HG02943 (cell line): ENCODE data around the gene OR52W1.
"Not testable (repeated sequence)": the region's sequence is repeated elsewhere in the genome, so short reads cannot be mapped to it uniquely, and the experiment has no call there.

Source experiments
- ATAC-seq: cut with Tn5 transposase; IDR thresholded peaks from one replicate; pipeline ENCODE4 v1.9.1; 2021; ENCODE audit warnings: mild to moderate bottlenecking, low read depth, moderate library complexity; ENCODE audit not compliant: unreplicated experiment

Gene OR52W1

DNA sequence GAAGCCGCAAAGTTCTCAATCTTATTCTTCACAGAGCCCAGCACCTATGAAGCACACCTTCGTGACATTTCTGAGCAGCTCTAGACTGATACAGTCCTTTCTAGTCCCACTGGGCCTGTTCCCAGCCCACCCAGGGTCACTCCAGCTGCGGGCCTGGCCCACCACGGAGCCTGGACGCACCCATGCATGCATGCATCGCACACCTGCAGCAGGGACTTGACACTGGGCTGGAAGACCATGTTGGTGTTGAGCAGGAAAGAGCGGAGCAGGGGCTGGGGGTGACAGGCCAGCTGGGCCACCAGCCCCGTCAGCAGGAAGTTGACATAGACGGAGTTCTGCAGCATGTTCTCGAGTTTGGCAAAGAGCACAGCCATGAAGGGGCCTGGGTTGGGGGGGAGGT lies 15.5 kb downstream of the OR52W1 start:
- ATAC-seq, result no peak

DNA sequence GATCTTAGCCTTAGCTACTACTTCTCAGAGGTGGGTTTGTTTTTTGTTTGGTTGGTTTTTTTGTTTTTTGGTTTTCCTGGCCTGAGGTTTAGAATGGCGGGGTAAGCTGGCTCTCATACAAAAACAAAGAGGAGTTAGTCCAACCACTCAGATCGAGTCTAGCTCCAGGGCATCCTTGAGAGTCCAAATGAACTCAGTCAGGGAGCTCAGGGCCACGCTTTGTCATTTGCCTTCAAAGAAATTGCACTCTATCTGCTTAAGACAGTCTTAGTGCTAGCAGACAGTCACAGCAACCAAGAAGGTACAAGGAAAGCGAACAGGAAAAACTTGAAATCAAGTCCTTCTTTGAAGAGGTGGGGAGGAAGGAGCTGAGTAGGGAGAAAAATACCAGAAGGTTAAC lies 17.5 kb downstream of the OR52W1 start:
- no peak for ATAC-seq

DNA sequence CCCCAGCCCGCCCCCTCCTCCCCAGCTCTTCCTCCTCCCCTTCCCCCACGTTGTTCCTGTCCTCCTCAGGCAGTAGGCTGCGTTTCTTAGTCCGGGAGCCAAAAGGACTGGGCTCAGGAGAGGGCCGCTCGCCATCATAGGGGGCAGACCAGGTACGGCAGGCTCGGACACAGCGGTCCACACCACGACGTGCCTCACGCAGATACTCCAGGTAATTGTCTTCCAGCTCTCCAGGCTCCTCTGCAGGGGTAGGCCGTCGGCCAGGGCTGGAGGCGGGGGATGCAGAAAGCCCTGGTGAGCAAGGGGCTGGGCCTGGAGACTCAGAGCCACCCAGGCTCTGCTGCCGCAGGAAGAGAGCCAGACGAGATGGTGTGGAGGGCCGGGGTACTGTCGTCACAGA lies 18.7 kb downstream of the OR52W1 start:
- ATAC-seq, result no peak

DNA sequence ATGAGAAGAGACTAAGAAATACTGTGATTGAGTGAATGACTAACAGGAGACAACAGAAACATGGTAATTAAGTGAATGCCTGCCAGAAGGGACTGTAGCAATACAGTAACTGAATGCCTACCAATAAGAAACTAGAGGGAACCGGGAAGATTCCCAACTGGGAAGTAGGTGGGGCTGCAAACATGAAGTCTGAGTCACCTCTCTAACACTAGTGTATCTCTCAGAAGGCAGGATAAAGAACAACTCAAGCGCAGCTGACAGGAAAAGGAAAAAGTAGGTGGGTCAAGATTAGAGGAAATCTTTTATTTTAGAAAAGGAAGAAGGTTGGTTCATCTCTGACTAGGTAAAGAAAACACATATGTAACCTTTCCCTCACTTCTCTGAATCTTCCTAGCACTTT lies 20.3 kb downstream of the OR52W1 start:
- no peak for ATAC-seq

DNA sequence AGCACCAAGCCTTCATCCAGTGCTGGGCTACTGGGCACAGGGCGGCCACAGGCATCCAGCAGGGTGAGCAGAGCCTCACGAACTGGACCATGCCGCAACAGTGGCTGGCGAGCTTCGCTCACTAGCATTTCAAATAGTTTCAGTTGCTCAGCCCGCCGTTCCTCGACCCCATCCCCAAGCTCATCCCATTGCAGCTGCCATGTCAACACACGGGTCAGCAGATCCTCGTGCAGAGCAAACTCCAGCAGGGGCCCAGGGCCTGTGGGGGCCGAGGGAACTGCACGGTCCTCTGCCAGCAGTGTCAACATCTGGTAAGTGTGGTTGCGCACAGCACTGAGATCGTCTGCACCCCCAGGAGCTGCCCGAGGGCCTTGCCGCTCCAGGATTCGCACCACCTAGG lies 24.8 kb downstream of the OR52W1 start:
- no peak for ATAC-seq

DNA sequence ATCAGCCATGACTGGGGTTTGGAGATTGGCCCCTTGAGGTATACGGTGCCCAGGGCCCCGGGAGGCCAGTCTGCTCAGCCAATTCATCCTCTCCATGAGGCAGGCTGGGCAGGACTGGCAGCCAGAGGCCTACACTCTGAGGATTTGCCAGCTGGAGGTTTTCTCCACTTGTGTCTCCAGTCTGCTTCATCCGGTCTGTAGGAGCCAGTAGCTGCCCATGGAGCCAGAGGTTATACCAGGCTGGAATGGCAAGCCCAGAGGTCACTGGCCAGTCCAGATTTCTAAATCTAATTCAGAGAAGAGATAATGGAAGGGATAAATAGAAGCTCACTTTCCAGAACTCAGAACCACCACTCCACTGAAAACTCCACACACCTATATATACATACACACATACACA lies 25.4 kb downstream of the OR52W1 start:
- no peak for ATAC-seq

DNA sequence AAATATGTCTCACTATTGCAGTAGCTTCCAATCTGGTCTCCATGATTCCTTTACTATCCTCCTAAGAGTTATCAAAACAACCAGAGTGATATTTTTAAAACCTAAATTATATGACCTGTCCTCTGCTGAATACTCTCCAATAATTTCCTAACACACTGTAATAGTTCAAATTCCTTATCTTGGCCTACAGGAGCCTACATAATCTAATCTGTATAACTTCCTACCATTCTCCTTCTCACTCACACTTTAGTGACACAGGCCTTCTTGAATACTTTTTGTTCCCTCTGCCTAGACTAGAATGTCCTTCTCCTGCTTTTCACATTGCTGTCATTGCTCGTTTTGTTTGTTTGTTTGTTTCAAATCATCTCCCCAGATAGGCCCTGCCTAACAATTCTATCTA lies 26.0 kb downstream of the OR52W1 start:
- ATAC-seq, result no peak

DNA sequence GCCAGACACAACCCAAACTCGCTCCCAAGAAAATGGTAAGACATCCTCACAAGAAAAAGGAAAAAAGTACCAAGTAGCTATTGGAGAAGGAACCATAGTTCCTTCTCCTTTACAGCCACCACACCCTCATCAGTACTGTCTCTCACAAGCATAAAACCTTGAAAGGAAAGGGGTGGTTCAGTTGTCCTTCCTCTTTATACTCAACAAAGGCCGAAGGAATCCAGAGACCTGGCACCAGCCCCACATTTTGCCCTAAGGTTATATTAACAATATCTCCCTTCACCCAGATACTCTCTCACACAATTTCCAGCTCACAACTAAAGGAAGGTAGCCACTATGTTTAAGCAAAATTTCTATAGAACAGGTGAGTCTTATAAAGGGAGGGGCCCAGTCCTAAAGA lies 26.9 kb downstream of the OR52W1 start:
- ATAC-seq, result no peak

DNA sequence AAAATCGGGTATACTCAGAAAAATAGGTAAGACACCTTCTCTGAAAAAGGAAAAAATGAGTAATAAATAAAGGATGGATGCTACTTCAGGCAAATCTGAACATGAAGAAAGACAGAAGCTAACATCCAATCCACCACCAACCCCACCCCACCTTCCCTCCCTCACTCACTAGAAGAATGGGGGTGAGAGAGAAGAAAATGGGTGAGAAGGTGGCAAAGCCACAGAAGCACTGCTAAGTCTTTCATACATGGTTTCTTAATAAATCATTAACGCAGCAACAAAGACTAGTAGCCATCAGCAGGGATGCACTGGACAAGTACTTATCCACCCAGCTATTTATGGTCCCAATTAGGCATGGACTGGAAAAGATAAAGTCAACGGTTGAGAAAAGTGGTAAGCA lies 29.5 kb downstream of the OR52W1 start:
- ATAC-seq, result no peak

DNA sequence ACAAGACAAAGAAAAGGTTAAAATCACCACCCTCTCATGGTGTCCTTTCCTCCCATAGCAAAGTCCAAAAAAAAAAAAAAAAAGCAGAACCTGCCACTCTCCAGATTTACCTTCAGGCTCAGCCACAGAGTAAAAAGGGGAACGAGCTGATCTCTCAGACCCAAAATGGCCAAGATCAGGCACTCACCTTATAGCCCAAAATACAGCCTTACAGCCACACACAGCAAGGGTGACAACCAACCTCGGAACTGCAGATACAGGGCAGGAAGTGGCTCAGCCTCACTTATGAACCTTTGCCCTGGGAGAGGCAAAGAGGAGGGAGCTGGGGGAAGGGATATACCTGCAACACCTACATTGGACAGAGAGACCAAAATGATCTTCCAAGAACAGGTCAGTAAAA lies 30.9 kb downstream of the OR52W1 start:
- ATAC-seq, result no peak

DNA sequence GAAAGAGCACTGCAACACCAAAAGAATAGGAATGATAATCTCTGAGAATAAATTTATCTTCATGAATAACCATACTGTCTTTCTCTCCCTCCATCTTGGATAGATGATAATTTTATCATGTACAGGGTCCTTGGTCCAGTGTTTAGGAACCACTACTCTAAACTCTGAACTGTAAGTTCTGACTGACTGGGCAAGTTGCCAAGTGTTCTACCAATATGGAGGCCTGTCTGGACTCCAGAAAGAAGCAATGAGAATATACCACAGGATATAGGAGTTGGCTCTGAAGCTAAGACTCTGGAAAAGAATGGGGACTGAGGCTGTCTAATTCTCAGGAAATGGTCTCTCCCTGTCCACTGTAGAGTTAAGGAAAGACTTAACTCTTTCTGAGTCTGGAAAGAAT lies 33.9 kb downstream of the OR52W1 start:
- no peak for ATAC-seq

DNA sequence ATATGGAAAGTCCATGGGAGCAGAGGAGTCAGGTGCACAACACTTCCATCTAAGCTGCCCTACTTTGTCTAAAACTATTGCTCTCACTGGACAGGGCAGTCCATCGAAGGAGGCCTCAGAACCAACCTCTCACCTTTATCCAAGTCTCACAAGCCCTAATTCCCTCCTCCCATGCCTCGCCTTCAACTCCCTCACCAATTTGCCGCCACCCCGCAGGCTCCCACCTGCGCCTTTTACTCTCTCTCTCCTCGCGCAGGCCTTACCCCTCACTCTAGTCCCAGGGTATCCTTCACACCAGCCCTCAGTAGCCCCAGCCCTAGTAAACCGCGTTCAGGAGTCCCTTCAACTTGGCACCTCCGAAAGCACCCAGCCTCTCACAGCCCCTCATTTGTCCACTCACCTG lies 35.0 kb downstream of the OR52W1 start:
- ATAC-seq, result no peak

DNA sequence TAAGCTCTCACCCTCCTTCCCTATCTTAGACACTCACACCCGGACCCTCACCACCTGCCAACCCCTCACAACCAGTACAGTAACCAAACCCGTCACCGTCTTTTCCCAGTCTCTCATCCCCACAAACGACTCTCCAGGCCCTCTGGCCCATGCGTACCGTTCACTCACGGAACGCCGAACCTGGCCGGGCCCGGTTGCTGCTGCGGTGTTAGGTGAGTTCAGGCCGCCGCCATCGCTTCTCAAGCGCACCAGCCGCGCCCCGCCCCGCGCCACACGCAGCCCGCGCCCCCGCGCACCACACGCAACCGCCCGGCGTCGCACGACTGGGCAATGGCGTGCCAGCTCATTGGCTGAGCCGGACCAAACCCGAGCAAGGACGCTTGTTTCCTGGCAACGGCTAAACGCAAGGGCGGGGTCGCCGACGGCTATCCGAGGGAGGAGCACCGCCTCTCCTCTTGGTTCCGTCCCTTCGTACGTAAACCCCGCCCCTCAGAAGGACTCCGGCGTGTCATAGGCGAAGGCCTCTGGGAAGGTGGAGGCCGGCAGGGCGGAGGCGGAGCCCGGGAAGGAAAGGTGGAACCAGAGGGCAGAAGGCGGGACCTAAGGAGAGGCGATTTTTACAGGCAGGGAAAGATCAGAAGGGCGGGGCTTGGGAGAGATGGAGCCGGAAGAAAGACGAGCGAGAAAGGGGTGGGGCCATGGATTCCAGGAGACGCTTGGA lies 35.5 kb downstream of the OR52W1 start, which contains the start of gene FHIP1B:
Gene FHIP1B (minus strand): TSS at position 250 of the 721 bp plus-strand sequence. CDS start 10,120 bp downstream, outside the sequence.
- ATAC-seq, result peak; percentile 93

DNA sequence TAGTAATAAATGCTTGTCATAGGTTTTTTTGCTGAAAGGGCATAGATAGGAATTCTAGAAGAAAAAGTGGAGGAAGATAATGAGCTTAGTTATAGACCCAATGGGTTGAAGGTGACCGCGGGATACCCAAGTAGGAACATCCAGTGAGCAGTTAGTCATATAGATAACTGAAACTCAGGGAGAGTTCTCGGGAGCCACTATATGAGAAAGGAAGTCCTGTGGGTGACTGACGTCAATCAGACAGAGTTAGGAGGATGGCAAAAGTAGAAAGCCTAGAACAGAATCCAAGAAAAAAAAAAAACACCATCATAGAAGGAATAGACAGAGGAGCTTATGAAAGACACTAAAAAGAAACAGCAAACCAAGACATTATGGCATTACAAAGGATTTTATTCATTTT lies 38.2 kb downstream of the OR52W1 start:
- no peak for ATAC-seq

DNA sequence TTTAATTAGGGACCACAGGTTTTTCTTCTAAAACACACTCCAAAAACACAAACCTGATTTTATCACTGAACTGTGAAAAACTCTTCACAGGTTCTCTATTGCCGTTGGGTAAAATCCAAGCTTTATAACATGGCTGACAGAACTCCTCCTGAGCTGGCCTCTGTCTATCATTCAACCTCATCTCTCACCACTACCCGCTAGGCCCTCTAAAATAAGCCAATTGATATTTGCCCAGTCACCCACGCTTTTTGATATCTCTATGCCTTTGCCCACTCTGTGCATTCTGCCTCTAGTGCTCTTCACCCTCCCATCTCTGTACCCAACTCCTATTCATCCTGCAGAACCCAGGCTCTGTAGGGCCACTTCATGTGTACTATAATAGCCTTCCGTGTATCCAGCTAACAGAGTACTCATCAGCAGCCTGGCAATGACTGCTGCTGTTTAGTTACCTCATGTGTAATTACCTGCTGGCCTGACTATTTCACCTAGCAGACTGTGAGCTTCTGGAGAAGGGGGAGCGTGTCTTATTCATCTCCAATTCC lies 38.8 kb downstream of the OR52W1 start:
- ATAC-seq, result no peak

DNA sequence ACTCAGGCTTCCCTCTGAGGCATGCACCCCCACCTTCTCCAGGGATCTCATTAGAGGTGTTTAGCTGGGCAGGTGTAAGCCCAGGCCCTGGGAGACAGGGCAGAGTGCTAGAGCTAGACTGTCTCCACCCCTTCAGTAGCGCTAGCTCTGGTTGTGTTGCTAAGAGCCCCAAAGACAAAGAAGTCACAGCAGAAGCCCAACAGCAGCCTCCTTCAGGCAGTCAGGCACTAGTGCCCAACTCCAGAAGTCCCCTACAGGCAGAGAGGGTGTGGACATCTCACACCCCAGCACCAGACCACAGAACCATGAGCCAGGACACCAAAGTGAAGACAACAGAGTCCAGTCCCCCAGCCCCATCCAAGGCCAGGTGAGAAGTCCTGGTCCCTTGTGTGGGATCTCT lies 39.9 kb downstream of the OR52W1 start, which contains the start of gene CNGA4:
Gene CNGA4 (plus strand): TSS at position 188 of the 400 bp plus-strand sequence. CDS start 118 bp downstream, at position 306.
- ATAC-seq, result no peak

DNA sequence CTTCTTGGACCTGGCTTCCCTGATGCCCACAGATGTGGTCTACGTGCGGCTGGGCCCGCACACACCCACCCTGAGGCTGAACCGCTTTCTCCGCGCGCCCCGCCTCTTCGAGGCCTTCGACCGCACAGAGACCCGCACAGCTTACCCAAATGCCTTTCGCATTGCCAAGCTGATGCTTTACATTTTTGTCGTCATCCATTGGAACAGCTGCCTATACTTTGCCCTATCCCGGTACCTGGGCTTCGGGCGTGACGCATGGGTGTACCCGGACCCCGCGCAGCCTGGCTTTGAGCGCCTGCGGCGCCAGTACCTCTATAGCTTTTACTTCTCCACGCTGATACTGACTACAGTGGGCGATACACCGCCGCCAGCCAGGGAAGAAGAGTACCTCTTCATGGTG lies 41.1 kb downstream of the OR52W1 start:
- ATAC-seq, result no peak

DNA sequence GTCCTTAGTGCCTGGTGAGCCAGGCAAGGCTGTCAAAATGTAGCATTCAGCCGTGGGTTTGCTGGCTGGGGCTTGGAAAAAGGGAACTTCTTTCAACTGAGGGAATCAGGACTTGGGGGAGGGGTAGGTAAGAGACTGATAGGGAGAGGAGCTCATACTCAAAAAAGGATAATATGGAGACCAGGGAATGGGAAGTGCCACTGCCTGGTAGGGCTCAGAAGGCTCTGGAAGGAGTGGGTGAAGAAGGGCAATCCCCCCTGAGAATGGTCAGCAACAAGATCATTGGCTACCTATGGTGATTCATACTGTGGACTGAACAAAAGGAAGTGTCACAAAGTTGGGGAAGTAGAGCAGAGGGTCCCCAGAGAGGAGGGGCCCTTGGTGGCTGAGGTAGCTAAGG lies 41.8 kb downstream of the OR52W1 start:
- no peak for ATAC-seq

DNA sequence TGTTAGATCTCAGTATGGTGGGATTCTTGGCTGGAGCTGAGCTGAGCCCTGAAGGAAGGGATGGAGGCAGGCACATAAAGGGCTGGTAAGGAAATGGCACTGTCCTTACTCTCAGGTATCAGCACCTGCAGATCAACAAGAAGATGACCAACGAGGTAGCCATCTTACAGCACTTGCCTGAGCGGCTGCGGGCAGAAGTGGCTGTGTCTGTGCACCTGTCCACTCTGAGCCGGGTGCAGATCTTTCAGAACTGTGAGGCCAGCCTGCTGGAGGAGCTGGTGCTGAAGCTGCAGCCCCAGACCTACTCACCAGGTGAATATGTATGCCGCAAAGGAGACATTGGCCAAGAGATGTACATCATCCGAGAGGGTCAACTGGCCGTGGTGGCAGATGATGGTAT lies 42.3 kb downstream of the OR52W1 start:
- ATAC-seq, result no peak

DNA sequence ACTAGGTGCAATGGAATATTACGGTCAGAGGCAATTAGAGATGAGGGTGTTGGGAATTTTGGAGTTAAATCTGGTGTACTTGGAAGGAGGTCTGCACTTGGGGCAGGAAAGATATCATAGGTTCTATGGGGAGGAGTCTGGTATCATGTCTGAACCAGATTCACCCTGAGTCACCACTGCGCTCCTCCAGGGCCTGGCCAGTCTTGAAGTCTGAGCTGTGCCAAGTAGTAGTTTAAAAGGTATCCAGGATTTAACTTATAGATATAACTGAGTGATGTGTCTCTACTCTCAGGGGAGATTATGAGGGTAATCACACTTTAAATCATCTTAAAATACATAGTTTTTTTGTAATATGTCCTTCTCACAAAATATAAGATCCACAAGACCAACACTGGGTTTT lies 46.5 kb downstream of the OR52W1 start:
- ATAC-seq, result no peak

DNA sequence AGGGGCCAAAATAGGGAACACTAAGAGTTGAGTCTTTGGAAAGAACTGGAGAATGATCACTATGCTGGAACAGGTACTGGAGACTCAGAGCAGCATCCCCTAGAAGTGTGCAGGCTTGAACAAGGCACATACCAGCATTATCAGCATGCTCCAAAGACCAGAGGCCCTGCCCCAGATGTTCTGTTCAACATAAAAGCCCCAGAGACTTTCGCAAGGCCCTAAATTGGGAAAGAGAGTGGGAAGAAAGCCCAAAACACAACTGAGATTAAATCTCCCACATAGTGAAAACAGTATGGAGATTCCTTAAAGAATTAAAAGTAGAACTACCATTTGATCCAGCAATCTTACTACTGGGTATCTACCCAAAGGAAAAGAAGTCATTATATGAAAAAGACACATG lies 49.2 kb downstream of the OR52W1 start:
- ATAC-seq, result no peak

DNA sequence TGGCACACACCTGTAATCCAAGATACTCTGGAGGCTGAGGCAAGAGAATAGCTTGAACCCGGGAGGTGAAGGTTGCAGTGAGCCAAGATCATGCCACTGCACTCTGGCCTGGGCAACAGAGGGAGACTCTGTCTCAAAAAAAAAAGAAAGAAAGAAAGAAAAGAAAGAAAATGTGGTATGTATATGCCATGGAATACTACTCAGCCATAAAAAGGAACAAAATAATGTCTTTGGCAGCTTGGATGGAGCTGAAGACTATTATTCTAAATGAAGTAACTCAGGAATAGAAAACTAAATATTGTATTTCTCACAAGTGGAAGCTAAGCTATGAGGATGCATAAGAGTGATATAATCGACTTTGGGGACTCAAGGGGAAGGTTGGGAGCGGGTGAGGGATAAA lies 49.9 kb downstream of the OR52W1 start:
- not testable (repeated sequence) for ATAC-seq
